HEK293 (cell line): Measurements from ENCODE around the gene HOXC11.

Source experiments
- CTCF ChIA-PET: fragments of 350-600 bp; formaldehyde crosslinking; extraction: SDS; loops from one replicate; lab custom pipeline; 2021; ENCODE audit warnings: antibody characterized with exemption; lab: Yijun Ruan, JAX
- POLR2A ChIA-PET: fragments of 300-600 bp; formaldehyde crosslinking; extraction: SDS; loops from one replicate; lab custom pipeline; 2020; ENCODE audit warnings: antibody characterized with exemption, inconsistent platforms; lab: Yijun Ruan, JAX
- H3K27ac ChIP-seq: fragments of 200-500 bp; sonication (Bioruptor generic); 2 replicates; pipeline ENCODE4 v1.5.1; 2014; ENCODE audit warnings: low read depth, low read length, control low read depth, inconsistent platforms; ENCODE audit errors: extremely low read depth
- H3K36me3 ChIP-seq, 2 experiments: fragments of 200-500 bp in 1 of 2; sonication (Bioruptor generic) in 1 of 2; 1 replicate in 1 of 2; 2 replicates in 1 of 2; pipeline ENCODE4 v1.5.1; 2014 to 2017; ENCODE audit warnings: inconsistent platforms in 2 of 2, low read length in 2 of 2; ENCODE audit not compliant: control insufficient read depth in 2 of 2, insufficient read depth in 1 of 2
- H3K4me1 ChIP-seq: fragments of 200-500 bp; sonication (Bioruptor generic); 2 replicates; pipeline ENCODE4 v1.5.1; 2014; ENCODE audit warnings: mild to moderate bottlenecking, low read length, inconsistent platforms; ENCODE audit not compliant: control insufficient read depth, insufficient read depth
- H3K4me3 ChIP-seq: 2 replicates; pipeline ENCODE4 v1.5.1; 2011; ENCODE audit warnings: low read depth, mild to moderate bottlenecking, control low read depth, low read length, moderate library complexity
- H3K9me3 ChIP-seq: fragments of 200-500 bp; sonication (Bioruptor generic); 2 replicates; pipeline ENCODE4 v1.5.1; 2014; ENCODE audit warnings: low read depth, low read length, inconsistent platforms; ENCODE audit not compliant: control insufficient read depth, insufficient read depth
- KLF10 ChIP-seq: fragments of 450-650 bp; IDR thresholded peaks from 2 replicates; pipeline ENCODE4 v1.5.1; 2018; ENCODE audit warnings: missing biosample characterization, mild to moderate bottlenecking, missing genetic modification characterization
- KLF9 ChIP-seq: fragments of 450-650 bp; formaldehyde crosslinking; IDR thresholded peaks from 2 replicates; pipeline ENCODE4 v1.5.1; 2016; ENCODE audit warnings: missing biosample characterization, missing genetic modification characterization, low read depth
- RBAK ChIP-seq: fragments of 450-650 bp; formaldehyde crosslinking; IDR thresholded peaks from 2 replicates; pipeline ENCODE4 v1.5.1; 2016; ENCODE audit warnings: missing biosample characterization, missing genetic modification characterization
- SP7 ChIP-seq: fragments of 450-650 bp; formaldehyde crosslinking; IDR thresholded peaks from 2 replicates; pipeline ENCODE4 v1.5.1; 2016; ENCODE audit warnings: missing biosample characterization, missing genetic modification characterization
- TCF7L2 ChIP-seq: IDR thresholded peaks from 2 replicates; pipeline ENCODE4 v1.6.1; 2011; ENCODE audit warnings: low read depth, mild to moderate bottlenecking, inconsistent platforms, low read length, moderate library complexity, borderline replicate concordance
- ZFP37 ChIP-seq: fragments of 450-650 bp; formaldehyde crosslinking; IDR thresholded peaks from 2 replicates; pipeline ENCODE4 v1.5.1; 2016; ENCODE audit warnings: missing biosample characterization, missing genetic modification characterization
- ZNF202 ChIP-seq: fragments of 450-650 bp; formaldehyde crosslinking; IDR thresholded peaks from 2 replicates; pipeline ENCODE4 v1.5.1; 2016; ENCODE audit warnings: missing biosample characterization, missing genetic modification characterization, borderline replicate concordance
- ZNF214 ChIP-seq: fragments of 450-650 bp; formaldehyde crosslinking; IDR thresholded peaks from 2 replicates; pipeline ENCODE4 v1.5.1; 2017; ENCODE audit warnings: missing biosample characterization, mild to moderate bottlenecking, missing genetic modification characterization, borderline replicate concordance
- ZNF302 ChIP-seq: fragments of 450-650 bp; formaldehyde crosslinking; IDR thresholded peaks from 2 replicates; pipeline ENCODE4 v1.5.1; 2016; ENCODE audit warnings: missing biosample characterization, missing genetic modification characterization, low read depth
- ZNF350 ChIP-seq: fragments of 450-650 bp; formaldehyde crosslinking; IDR thresholded peaks from 2 replicates; pipeline ENCODE4 v1.5.0; 2017; ENCODE audit warnings: missing biosample characterization, mild to moderate bottlenecking, missing genetic modification characterization
- ZNF366 ChIP-seq: fragments of 450-650 bp; formaldehyde crosslinking; conservative IDR thresholded peaks from 2 replicates; pipeline ENCODE4 v1.5.1; 2016; ENCODE audit warnings: missing biosample characterization, missing genetic modification characterization
- ZNF404 ChIP-seq: fragments of 450-650 bp; formaldehyde crosslinking; IDR thresholded peaks from 2 replicates; pipeline ENCODE4 v1.5.1; 2017; ENCODE audit warnings: missing biosample characterization, missing genetic modification characterization
- ZNF426 ChIP-seq: fragments of 450-650 bp; formaldehyde crosslinking; IDR thresholded peaks from 2 replicates; pipeline ENCODE4 v1.5.1; 2017; ENCODE audit warnings: missing biosample characterization, missing genetic modification characterization, mild to moderate bottlenecking, inconsistent platforms, moderate library complexity
- ZNF473 ChIP-seq: fragments of 450-650 bp; formaldehyde crosslinking; IDR thresholded peaks from 2 replicates; pipeline ENCODE4 v1.5.1; 2017; ENCODE audit warnings: missing biosample characterization, missing genetic modification characterization
- ZNF544 ChIP-seq: fragments of 450-650 bp; formaldehyde crosslinking; IDR thresholded peaks from 2 replicates; pipeline ENCODE4 v1.5.0; 2017; ENCODE audit warnings: missing biosample characterization, missing genetic modification characterization
- ZNF600 ChIP-seq: fragments of 450-650 bp; formaldehyde crosslinking; IDR thresholded peaks from 2 replicates; pipeline ENCODE4 v1.5.1; 2016; ENCODE audit warnings: missing biosample characterization, missing genetic modification characterization
- ZNF623 ChIP-seq: fragments of 450-650 bp; formaldehyde crosslinking; IDR thresholded peaks from 2 replicates; pipeline ENCODE4 v1.5.1; 2016; ENCODE audit warnings: missing biosample characterization, missing genetic modification characterization
- ZNF654 ChIP-seq: fragments of 450-650 bp; formaldehyde crosslinking; IDR thresholded peaks from 2 replicates; pipeline ENCODE4 v1.5.1; 2016; ENCODE audit warnings: low read depth, missing biosample characterization, missing genetic modification characterization
- ZNF670 ChIP-seq: fragments of 450-650 bp; formaldehyde crosslinking; IDR thresholded peaks from 2 replicates; pipeline ENCODE4 v1.5.1; 2016; ENCODE audit warnings: missing biosample characterization, missing genetic modification characterization, low read depth
- ZNF677 ChIP-seq: fragments of 450-650 bp; IDR thresholded peaks from 2 replicates; pipeline ENCODE4 v1.5.0; 2018; ENCODE audit warnings: missing biosample characterization, mild to moderate bottlenecking, missing genetic modification characterization, moderate library complexity
- ZNF792 ChIP-seq: fragments of 450-650 bp; formaldehyde crosslinking; IDR thresholded peaks from 2 replicates; pipeline ENCODE4 v1.5.1; 2016; ENCODE audit warnings: missing biosample characterization, missing genetic modification characterization
- TF ChIP-seq, protein P1 (sequence below): fragments of 450-650 bp; formaldehyde crosslinking; conservative IDR thresholded peaks from 2 replicates; pipeline ENCODE4 v1.5.1; 2016; ENCODE audit warnings: low read depth, missing biosample characterization, missing genetic modification characterization
- TF ChIP-seq, protein P2 (sequence below): fragments of 450-650 bp; formaldehyde crosslinking; IDR thresholded peaks from 2 replicates; pipeline ENCODE4 v1.5.1; 2017; ENCODE audit warnings: missing biosample characterization, missing genetic modification characterization
- TF ChIP-seq, protein P3 (sequence below): fragments of 450-650 bp; formaldehyde crosslinking; optimal IDR thresholded peaks from 2 replicates; pipeline ENCODE3; 2016; ENCODE audit warnings: missing biosample characterization, mild to moderate bottlenecking, missing genetic modification characterization
- TF ChIP-seq, protein P4 (sequence below): fragments of 450-650 bp; formaldehyde crosslinking; IDR thresholded peaks from 2 replicates; pipeline ENCODE4 v1.5.1; 2016; ENCODE audit warnings: missing biosample characterization, missing genetic modification characterization
- TF ChIP-seq, protein P5 (sequence below): fragments of 450-650 bp; formaldehyde crosslinking; IDR thresholded peaks from 2 replicates; pipeline ENCODE4 v1.5.1; 2017; ENCODE audit warnings: missing biosample characterization, missing genetic modification characterization

HOXC11 gene

DNA sequence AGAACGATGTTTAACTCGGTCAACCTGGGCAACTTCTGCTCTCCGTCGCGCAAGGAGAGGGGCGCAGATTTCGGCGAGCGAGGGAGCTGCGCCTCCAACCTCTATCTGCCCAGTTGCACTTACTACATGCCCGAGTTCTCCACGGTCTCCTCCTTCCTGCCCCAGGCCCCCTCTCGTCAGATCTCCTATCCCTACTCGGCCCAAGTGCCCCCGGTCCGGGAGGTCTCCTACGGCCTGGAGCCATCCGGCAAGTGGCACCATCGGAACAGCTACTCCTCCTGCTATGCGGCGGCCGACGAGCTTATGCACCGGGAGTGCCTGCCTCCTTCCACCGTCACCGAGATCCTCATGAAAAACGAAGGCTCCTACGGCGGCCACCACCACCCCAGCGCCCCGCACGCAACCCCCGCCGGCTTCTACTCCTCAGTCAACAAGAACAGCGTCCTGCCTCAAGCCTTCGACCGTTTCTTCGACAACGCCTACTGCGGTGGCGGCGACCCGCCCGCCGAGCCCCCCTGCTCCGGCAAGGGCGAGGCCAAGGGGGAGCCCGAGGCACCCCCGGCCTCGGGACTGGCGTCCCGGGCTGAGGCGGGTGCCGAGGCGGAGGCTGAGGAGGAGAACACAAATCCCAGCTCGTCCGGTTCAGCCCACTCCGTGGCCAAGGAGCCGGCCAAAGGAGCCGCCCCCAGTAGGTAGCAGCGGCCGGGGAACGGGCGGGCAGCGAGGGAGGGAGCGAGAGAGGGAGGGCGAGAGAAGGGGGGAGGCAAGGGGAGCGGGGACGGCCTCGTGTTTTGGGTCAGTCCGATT is 513 bp downstream of the HOXC11 start:
- Histone ChIP-seq H3K4me3 (peak overlapping the region; percentile 38), H3K36me3 (no peaks in the 10 kb centered on the region), H3K9me3 (no peaks in the 10 kb centered on the region), H3K4me1 (peaks cover 65% of the 10 kb centered on the region), H3K27ac (peak overlapping the region; percentile 97)
- POLR2A ChIA-PET, result no interaction called here
- CTCF ChIA-PET, result interaction anchor here (1.0 kb wide), 1 partner anchor 235 kb away, joined by 4 read pairs; no protein-coding TSS in a partner anchor
- no peak for TF ChIP-seq ZNF404 (tag by site-specific recombination)
- TF ChIP-seq ZFP37 (tag by site-specific recombination), result no peak
- TF ChIP-seq ZNF214 (tag by site-specific recombination), result no peak
- no peak for TF ChIP-seq ZNF302 (tag by site-specific recombination)
- peak; percentile 54; the same call in 1 of the 2 replicates for TF ChIP-seq ZNF600 (tag by site-specific recombination)
- TF ChIP-seq SP7 (tag by site-specific recombination), result no peak
- TF ChIP-seq, protein P1, sequence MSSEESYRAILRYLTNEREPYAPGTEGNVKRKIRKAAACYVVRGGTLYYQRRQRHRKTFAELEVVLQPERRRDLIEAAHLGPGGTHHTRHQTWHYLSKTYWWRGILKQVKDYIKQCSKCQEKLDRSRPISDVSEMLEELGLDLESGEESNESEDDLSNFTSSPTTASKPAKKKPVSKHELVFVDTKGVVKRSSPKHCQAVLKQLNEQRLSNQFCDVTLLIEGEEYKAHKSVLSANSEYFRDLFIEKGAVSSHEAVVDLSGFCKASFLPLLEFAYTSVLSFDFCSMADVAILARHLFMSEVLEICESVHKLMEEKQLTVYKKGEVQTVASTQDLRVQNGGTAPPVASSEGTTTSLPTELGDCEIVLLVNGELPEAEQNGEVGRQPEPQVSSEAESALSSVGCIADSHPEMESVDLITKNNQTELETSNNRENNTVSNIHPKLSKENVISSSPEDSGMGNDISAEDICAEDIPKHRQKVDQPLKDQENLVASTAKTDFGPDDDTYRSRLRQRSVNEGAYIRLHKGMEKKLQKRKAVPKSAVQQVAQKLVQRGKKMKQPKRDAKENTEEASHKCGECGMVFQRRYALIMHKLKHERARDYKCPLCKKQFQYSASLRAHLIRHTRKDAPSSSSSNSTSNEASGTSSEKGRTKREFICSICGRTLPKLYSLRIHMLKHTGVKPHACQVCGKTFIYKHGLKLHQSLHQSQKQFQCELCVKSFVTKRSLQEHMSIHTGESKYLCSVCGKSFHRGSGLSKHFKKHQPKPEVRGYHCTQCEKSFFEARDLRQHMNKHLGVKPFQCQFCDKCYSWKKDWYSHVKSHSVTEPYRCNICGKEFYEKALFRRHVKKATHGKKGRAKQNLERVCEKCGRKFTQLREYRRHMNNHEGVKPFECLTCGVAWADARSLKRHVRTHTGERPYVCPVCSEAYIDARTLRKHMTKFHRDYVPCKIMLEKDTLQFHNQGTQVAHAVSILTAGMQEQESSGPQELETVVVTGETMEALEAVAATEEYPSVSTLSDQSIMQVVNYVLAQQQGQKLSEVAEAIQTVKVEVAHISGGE (tag by site-specific recombination), result peak; percentile 63
- TF ChIP-seq, protein P2, sequence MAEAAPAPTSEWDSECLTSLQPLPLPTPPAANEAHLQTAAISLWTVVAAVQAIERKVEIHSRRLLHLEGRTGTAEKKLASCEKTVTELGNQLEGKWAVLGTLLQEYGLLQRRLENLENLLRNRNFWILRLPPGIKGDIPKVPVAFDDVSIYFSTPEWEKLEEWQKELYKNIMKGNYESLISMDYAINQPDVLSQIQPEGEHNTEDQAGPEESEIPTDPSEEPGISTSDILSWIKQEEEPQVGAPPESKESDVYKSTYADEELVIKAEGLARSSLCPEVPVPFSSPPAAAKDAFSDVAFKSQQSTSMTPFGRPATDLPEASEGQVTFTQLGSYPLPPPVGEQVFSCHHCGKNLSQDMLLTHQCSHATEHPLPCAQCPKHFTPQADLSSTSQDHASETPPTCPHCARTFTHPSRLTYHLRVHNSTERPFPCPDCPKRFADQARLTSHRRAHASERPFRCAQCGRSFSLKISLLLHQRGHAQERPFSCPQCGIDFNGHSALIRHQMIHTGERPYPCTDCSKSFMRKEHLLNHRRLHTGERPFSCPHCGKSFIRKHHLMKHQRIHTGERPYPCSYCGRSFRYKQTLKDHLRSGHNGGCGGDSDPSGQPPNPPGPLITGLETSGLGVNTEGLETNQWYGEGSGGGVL (tag by site-specific recombination), result peak; percentile 95
- TF ChIP-seq KLF10 (tag by site-specific recombination), result peak; percentile 44; the same call in 1 of the 2 replicates
- no peak for TF ChIP-seq ZNF623 (tag by site-specific recombination)
- TF ChIP-seq, protein P3, sequence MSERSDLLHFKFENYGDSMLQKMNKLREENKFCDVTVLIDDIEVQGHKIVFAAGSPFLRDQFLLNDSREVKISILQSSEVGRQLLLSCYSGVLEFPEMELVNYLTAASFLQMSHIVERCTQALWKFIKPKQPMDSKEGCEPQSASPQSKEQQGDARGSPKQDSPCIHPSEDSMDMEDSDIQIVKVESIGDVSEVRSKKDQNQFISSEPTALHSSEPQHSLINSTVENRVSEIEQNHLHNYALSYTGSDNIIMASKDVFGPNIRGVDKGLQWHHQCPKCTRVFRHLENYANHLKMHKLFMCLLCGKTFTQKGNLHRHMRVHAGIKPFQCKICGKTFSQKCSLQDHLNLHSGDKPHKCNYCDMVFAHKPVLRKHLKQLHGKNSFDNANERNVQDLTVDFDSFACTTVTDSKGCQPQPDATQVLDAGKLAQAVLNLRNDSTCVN (tag by site-specific recombination), result no peak
- no peak for TF ChIP-seq ZNF426 (tag by site-specific recombination)
- no peak for TF ChIP-seq ZNF544 (tag by site-specific recombination)
- no peak for TF ChIP-seq ZNF677
- TF ChIP-seq, protein P4, sequence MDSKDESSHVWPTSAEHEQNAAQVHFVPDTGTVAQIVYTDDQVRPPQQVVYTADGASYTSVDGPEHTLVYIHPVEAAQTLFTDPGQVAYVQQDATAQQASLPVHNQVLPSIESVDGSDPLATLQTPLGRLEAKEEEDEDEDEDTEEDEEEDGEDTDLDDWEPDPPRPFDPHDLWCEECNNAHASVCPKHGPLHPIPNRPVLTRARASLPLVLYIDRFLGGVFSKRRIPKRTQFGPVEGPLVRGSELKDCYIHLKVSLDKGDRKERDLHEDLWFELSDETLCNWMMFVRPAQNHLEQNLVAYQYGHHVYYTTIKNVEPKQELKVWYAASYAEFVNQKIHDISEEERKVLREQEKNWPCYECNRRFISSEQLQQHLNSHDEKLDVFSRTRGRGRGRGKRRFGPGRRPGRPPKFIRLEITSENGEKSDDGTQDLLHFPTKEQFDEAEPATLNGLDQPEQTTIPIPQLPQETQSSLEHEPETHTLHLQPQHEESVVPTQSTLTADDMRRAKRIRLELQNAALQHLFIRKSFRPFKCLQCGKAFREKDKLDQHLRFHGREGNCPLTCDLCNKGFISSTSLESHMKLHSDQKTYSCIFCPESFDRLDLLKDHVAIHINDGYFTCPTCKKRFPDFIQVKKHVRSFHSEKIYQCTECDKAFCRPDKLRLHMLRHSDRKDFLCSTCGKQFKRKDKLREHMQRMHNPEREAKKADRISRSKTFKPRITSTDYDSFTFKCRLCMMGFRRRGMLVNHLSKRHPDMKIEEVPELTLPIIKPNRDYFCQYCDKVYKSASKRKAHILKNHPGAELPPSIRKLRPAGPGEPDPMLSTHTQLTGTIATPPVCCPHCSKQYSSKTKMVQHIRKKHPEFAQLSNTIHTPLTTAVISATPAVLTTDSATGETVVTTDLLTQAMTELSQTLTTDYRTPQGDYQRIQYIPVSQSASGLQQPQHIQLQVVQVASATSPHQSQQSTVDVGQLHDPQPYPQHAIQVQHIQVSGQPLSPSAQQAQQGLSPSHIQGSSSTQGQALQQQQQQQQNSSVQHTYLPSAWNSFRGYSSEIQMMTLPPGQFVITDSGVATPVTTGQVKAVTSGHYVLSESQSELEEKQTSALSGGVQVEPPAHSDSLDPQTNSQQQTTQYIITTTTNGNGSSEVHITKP, result peak; percentile 80
- peak; percentile 36 for TF ChIP-seq KLF9
- TF ChIP-seq ZNF670 (tag by site-specific recombination), result no peak
- TF ChIP-seq ZNF202 (tag by site-specific recombination), result no peak
- TF ChIP-seq ZNF792, result no peak
- TF ChIP-seq ZNF473 (tag by site-specific recombination), result no peak
- no peak for TF ChIP-seq ZNF350
- peak; percentile 70 for TF ChIP-seq ZNF366
- TF ChIP-seq TCF7L2, result no peak
- TF ChIP-seq, protein P5, sequence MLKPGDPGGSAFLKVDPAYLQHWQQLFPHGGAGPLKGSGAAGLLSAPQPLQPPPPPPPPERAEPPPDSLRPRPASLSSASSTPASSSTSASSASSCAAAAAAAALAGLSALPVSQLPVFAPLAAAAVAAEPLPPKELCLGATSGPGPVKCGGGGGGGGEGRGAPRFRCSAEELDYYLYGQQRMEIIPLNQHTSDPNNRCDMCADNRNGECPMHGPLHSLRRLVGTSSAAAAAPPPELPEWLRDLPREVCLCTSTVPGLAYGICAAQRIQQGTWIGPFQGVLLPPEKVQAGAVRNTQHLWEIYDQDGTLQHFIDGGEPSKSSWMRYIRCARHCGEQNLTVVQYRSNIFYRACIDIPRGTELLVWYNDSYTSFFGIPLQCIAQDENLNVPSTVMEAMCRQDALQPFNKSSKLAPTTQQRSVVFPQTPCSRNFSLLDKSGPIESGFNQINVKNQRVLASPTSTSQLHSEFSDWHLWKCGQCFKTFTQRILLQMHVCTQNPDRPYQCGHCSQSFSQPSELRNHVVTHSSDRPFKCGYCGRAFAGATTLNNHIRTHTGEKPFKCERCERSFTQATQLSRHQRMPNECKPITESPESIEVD (tag by site-specific recombination), result no peak
- no peak for TF ChIP-seq ZNF654 (tag by site-specific recombination)
- TF ChIP-seq RBAK, result no peak
